SK-N-SH treated with all-trans-retinoic acid at 6 μM for 48 hours (cell line): ENCODE data around the gene MERTK.

Source experiments
- ATAC-seq: fragments of 200-7000 bp; cut with Tn5 transposase; 3 replicates; pipeline ENCODE4 v1.9.1; 2020; ENCODE audit warnings: mild to moderate bottlenecking, moderate library complexity
- ARNTL ChIP-seq: fragments of 450-650 bp; formaldehyde crosslinking; IDR thresholded peaks from 2 replicates; pipeline ENCODE4 v1.5.0; 2020; ENCODE audit warnings: low read depth, mild to moderate bottlenecking, moderate library complexity, borderline replicate concordance
- BACH2 ChIP-seq: fragments of 250-450 bp; sonication (Bioruptor Pico); IDR thresholded peaks from 2 replicates; pipeline ENCODE4 v1.9.0; 2021; ENCODE audit warnings: mild to moderate bottlenecking, borderline replicate concordance
- CREB5 ChIP-seq: fragments of 250-450 bp; sonication (Bioruptor Pico); IDR thresholded peaks from 2 replicates; pipeline ENCODE4 v1.5.1; 2020; ENCODE audit warnings: low read depth, mild to moderate bottlenecking, moderate library complexity
- CSDC2 ChIP-seq: fragments of 250-450 bp; sonication (Bioruptor Pico); IDR thresholded peaks from 2 replicates; pipeline ENCODE4 v1.5.0; 2020; ENCODE audit warnings: mild to moderate bottlenecking, moderate library complexity
- ESRRG ChIP-seq: fragments of 250-450 bp; sonication (Bioruptor Pico); IDR thresholded peaks from 2 replicates; pipeline ENCODE4 v1.6.1; 2021; ENCODE audit warnings: mild to moderate bottlenecking
- GLIS3 ChIP-seq: fragments of 250-450 bp; sonication (Bioruptor Pico); IDR thresholded peaks from 2 replicates; pipeline ENCODE4 v1.5.0; 2020; ENCODE audit warnings: mild to moderate bottlenecking, moderate library complexity
- ISL1 ChIP-seq: fragments of 250-450 bp; sonication (Bioruptor Pico); IDR thresholded peaks from 2 replicates; pipeline ENCODE4 v2.1.2; 2022; ENCODE audit warnings: mild to moderate bottlenecking, moderate library complexity
- OSR1 ChIP-seq: fragments of 250-450 bp; sonication (Bioruptor Pico); IDR thresholded peaks from 2 replicates; pipeline ENCODE4 v1.8.0; 2022; ENCODE audit warnings: moderate library complexity, mild to moderate bottlenecking, inconsistent platforms
- PPARA ChIP-seq: fragments of 250-450 bp; sonication (Bioruptor Pico); IDR thresholded peaks from 2 replicates; pipeline ENCODE4 v1.5.0; 2020; ENCODE audit warnings: mild to moderate bottlenecking, borderline replicate concordance
- RARB ChIP-seq: fragments of 250-450 bp; sonication (Bioruptor Pico); IDR thresholded peaks from 2 replicates; pipeline ENCODE4 v1.8.0; 2021; ENCODE audit warnings: mild to moderate bottlenecking, moderate library complexity
- SNAI2 ChIP-seq: fragments of 250-450 bp; sonication (Bioruptor Pico); IDR thresholded peaks from 2 replicates; pipeline ENCODE4 v1.5.0; 2020; ENCODE audit warnings: mild to moderate bottlenecking, moderate library complexity
- TCF4 ChIP-seq: fragments of 250-450 bp; sonication (Bioruptor Pico); IDR thresholded peaks from 2 replicates; pipeline ENCODE4 v1.8.0; 2021; ENCODE audit warnings: mild to moderate bottlenecking, moderate library complexity, borderline replicate concordance
- TOX ChIP-seq: fragments of 250-450 bp; sonication (Bioruptor Pico); IDR thresholded peaks from 2 replicates; pipeline ENCODE4 v1.8.0; 2021; ENCODE audit warnings: mild to moderate bottlenecking, moderate library complexity, borderline replicate concordance
- TSHZ2 ChIP-seq: fragments of 250-450 bp; sonication (Bioruptor Pico); IDR thresholded peaks from 2 replicates; pipeline ENCODE4 v1.5.0; 2020; ENCODE audit warnings: mild to moderate bottlenecking, moderate library complexity
- ZC3H10 ChIP-seq: fragments of 250-450 bp; sonication (Bioruptor Pico); IDR thresholded peaks from 2 replicates; pipeline ENCODE4 v1.5.1; 2021; ENCODE audit warnings: mild to moderate bottlenecking, moderate library complexity
- ZFP3 ChIP-seq: fragments of 250-450 bp; sonication (Bioruptor Pico); IDR thresholded peaks from 2 replicates; pipeline ENCODE4 v1.5.0; 2020; ENCODE audit warnings: mild to moderate bottlenecking, moderate library complexity
- ZFP30 ChIP-seq: fragments of 450-650 bp; formaldehyde crosslinking; IDR thresholded peaks from 2 replicates; pipeline ENCODE4 v1.5.0; 2022; ENCODE audit warnings: mild to moderate bottlenecking, moderate library complexity
- ZNF565 ChIP-seq: fragments of 450-650 bp; formaldehyde crosslinking; conservative IDR thresholded peaks from 2 replicates; pipeline ENCODE4 v1.5.0; 2020; ENCODE audit warnings: low read depth, mild to moderate bottlenecking, moderate library complexity
- ZNF70 ChIP-seq: fragments of 450-650 bp; formaldehyde crosslinking; IDR thresholded peaks from 2 replicates; pipeline ENCODE4 v1.5.0; 2020; ENCODE audit warnings: mild to moderate bottlenecking, moderate library complexity
- ZNF8 ChIP-seq: fragments of 450-650 bp; formaldehyde crosslinking; IDR thresholded peaks from 2 replicates; pipeline ENCODE4 v1.5.0; 2020; ENCODE audit warnings: mild to moderate bottlenecking, moderate library complexity
- TF ChIP-seq, protein P1 (sequence below): fragments of 250-450 bp; sonication (Bioruptor Pico); IDR thresholded peaks from 2 replicates; pipeline ENCODE4 v1.8.0; 2020; ENCODE audit warnings: mild to moderate bottlenecking, moderate library complexity, borderline replicate concordance
- TF ChIP-seq, protein P2 (sequence below): fragments of 250-450 bp; sonication (Bioruptor Pico); IDR thresholded peaks from 2 replicates; pipeline ENCODE4 v1.5.1; 2021; ENCODE audit warnings: mild to moderate bottlenecking, moderate library complexity
- TF ChIP-seq, protein P3 (sequence below): fragments of 250-450 bp; sonication (Bioruptor Pico); IDR thresholded peaks from 2 replicates; pipeline ENCODE4 v1.8.0; 2021; ENCODE audit warnings: low read depth, mild to moderate bottlenecking, moderate library complexity, borderline replicate concordance

The MERTK gene

GRCh38 chr2:111896024-111896423, 2.4 kb upstream of the MERTK start:
- TF ChIP-seq BACH2 (CRISPR knock-in tag) (no peak), CSDC2 (CRISPR knock-in tag) (no peak), TSHZ2 (no peak), ESRRG (CRISPR knock-in tag) (no peak), ISL1 (no peak), ZNF70 (no peak), GLIS3 (CRISPR knock-in tag) (no peak)

DNA sequence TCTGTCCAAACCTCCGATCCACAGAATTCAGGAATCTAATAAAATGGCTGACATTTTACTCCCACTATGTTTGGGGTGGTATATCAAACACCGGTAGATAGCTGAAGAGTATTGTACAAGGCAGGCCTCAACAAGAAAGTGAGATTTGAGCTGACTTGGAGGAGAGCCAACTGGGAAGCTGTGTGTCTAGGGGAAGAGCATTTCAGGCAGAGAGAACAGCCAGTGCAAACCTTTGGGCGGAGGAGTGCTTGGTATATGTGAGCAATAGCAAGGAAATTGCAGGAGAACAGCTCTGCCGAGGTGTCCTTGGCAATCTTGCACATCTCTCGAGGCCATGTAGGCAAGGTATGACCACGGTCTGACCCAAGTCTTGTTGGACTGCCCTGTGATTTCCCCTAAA, 1.8 kb upstream of the MERTK start:
- no peak for TF ChIP-seq ZFP30 (CRISPR knock-in tag)
- TF ChIP-seq, protein P1, sequence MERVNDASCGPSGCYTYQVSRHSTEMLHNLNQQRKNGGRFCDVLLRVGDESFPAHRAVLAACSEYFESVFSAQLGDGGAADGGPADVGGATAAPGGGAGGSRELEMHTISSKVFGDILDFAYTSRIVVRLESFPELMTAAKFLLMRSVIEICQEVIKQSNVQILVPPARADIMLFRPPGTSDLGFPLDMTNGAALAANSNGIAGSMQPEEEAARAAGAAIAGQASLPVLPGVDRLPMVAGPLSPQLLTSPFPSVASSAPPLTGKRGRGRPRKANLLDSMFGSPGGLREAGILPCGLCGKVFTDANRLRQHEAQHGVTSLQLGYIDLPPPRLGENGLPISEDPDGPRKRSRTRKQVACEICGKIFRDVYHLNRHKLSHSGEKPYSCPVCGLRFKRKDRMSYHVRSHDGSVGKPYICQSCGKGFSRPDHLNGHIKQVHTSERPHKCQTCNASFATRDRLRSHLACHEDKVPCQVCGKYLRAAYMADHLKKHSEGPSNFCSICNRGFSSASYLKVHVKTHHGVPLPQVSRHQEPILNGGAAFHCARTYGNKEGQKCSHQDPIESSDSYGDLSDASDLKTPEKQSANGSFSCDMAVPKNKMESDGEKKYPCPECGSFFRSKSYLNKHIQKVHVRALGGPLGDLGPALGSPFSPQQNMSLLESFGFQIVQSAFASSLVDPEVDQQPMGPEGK (CRISPR knock-in tag) = no peak
- no peak for TF ChIP-seq PPARA (CRISPR knock-in tag)
- TF ChIP-seq ZNF8 (CRISPR knock-in tag) = no peak
- no peak for TF ChIP-seq ZC3H10 (CRISPR knock-in tag)
- TF ChIP-seq, protein P2, sequence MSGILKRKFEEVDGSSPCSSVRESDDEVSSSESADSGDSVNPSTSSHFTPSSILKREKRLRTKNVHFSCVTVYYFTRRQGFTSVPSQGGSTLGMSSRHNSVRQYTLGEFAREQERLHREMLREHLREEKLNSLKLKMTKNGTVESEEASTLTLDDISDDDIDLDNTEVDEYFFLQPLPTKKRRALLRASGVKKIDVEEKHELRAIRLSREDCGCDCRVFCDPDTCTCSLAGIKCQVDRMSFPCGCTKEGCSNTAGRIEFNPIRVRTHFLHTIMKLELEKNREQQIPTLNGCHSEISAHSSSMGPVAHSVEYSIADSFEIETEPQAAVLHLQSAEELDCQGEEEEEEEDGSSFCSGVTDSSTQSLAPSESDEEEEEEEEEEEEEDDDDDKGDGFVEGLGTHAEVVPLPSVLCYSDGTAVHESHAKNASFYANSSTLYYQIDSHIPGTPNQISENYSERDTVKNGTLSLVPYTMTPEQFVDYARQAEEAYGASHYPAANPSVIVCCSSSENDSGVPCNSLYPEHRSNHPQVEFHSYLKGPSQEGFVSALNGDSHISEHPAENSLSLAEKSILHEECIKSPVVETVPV (CRISPR knock-in tag) = no peak
- TF ChIP-seq, protein P3, sequence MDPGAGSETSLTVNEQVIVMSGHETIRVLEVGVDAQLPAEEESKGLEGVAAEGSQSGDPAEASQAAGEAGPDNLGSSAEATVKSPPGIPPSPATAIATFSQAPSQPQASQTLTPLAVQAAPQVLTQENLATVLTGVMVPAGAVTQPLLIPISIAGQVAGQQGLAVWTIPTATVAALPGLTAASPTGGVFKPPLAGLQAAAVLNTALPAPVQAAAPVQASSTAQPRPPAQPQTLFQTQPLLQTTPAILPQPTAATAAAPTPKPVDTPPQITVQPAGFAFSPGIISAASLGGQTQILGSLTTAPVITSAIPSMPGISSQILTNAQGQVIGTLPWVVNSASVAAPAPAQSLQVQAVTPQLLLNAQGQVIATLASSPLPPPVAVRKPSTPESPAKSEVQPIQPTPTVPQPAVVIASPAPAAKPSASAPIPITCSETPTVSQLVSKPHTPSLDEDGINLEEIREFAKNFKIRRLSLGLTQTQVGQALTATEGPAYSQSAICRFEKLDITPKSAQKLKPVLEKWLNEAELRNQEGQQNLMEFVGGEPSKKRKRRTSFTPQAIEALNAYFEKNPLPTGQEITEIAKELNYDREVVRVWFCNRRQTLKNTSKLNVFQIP (CRISPR knock-in tag) = no peak
- TF ChIP-seq ARNTL (CRISPR knock-in tag) = no peak
- TF ChIP-seq CREB5 (CRISPR knock-in tag) = no peak
- no peak for TF ChIP-seq TCF4
- TF ChIP-seq ISL1 = no peak
- no peak for TF ChIP-seq ESRRG (CRISPR knock-in tag)
- TF ChIP-seq OSR1 (CRISPR knock-in tag) = no peak
- TF ChIP-seq ZFP3 (CRISPR knock-in tag) = no peak
- no peak for TF ChIP-seq TOX (CRISPR knock-in tag)
- TF ChIP-seq TSHZ2 = no peak
- no peak for TF ChIP-seq RARB (CRISPR knock-in tag)
- TF ChIP-seq BACH2 (CRISPR knock-in tag) = no peak
- TF ChIP-seq SNAI2 (CRISPR knock-in tag) = no peak
- no peak for TF ChIP-seq ZNF565 (CRISPR knock-in tag)
- no peak for ATAC-seq

More at GRCh38 chr2:111896024-111896423, 2.4 kb upstream of the MERTK start:
- ATAC-seq = no peak
